ENCODE measurements around the gene CLDN4.

The CLDN4 gene

DNA sequence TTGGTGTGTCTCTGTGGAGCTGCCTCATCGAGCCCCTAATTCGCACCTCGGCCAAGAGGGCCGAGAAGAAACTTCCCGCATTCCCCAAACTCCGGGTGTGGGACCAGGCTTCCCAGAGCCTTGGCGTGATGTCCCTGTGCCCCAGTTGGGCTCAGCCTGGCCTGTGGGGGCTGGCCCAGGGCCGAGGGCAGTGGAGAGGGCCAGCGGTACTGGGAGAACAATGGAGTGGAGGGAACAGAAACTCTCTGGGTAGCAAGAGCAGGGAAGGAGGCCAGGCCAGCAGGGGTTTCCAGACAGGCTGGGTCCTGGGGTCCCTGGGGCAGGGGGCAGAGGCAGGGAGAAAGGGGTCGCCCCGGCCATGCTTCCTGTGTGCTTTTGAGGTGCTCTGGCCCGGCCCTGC lies 46.2 kb downstream of the CLDN4 start:
- no peak for DNase-seq

DNA sequence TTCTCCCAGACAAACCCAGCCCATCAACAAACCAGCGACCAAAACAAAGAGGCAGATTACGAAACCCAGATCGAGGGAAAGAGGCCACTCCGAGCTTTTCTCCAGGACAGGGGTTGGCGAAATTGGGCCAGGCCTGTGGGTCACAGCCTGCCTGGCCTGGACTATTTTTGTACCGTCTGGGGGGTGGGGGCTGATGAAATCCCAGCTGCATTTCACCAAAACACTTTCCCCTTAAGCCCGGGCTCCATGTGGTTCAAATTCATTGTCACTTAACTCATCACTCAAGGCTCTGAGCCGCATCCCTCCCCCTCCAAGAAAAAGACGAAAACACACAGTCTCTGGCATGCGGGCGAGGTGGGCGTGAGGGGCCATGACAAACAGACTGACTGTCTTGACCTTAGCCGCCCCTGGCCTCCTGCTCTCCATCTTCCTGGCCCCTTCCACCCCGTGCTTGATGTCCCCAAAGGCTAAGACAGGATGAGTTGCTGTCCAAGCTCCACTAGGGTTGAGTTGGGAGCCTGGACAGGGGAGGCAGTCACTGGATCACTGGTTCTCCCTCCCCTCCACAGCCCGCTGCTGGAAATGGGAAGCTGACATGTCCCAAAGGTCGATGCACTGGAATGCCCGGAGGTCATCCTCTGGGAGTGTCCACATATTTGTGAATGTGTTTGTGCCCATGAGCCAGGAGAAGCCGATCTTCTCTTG lies 49.3 kb downstream of the CLDN4 start:
- DNase-seq, result no peak

DNA sequence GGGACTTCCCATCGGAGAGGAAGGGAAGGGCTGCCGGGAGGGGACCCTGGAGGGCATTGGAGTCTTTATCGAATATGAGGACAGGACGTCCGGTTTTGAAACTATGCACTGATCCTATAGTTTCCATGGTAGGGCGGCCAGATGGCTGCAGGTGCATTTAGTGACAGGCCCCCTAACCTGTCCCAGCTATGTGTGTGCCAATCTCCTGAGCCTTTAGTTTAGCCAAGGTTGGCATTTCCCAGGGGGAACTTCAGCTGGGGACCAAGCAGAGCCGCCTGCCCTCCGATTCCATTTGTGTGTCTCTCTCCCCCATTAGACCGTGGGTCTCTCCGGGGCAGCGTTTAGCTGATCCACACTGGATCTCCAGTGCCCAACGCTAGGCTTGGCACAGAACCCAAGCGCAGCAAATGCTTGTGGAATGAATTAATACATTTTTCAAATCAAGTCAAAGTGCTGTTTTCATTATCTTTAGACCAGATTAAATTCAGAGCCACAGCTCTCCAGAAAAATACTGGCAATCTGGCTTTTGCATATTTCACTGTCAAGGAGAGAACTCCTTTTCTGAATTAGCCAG lies 50.0 kb downstream of the CLDN4 start:
- no peak for DNase-seq

DNA sequence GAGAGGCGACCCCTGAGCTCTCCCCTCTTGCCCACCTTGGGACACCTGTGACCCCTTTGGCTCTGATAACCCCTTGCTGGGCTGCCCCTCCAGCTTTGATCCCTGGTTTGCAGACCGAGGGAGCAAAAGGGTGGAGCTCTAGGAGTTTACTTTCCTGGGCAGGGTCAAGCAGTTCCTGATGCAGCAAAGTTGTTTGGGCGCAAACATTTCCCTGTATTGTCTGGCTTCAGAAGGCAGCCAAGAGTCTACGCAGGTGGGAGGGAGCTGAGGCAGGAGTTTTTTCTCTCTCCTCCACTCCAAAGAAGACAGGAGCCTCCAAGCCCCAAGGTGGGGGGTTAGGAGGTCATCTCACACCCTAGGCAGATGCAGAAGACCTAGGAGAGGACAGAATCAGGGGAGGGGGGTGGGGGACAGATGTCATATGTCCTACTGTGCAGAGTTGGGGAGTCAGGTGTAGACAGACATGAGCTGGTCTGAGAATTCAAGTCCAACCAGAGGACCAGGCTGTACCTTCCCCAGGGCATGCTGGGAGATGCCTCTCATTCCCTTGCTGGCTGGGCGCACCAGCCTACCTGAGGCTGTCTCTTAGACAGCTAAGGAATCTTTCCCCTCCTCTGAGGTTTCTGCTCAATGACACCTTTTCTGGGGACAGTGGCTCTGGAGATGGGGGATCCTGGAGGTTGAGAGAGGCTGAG lies 50.7 kb downstream of the CLDN4 start:
- no peak for DNase-seq

DNA sequence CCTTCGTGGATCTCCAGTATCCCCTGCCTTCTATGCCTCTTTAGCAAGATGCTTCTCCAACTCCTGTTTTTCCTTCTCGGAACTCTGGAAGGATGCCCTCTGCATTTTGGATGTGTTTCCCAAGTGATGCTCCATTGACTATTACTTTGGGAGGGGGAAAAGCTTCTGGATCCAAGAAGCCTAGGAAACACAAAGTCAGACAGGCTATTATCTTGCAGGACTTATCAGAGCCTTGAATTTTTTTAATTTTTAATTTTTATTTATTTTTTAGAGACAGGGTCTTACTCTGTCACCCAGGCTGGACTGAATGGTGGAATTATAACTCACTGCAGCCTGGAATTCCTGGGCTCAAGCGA lies 51.2 kb downstream of the CLDN4 start:
- DNase-seq, result no peak
